Left lung (tissue), 14 donors: ENCODE results near the gene ATP6V1G3. TPM values are rescaled to one million over a fixed set of nuclear protein-coding genes. Genes with fewer than 3 reads are reported as not detected.
A peak's percentile ranks its signal among the peaks of the same experiment; 100 is the strongest.
"Not testable (repeated sequence)": the region's sequence is repeated elsewhere in the genome, so short reads cannot be mapped to it uniquely, and the experiment has no call there.

Experiments used
- ATAC-seq: fragments of 200-7000 bp; cut with Tn5 transposase; one replicate; pipeline ENCODE4 v1.9.1; 2020; ENCODE audit warnings: moderate library complexity
- DNase-seq, 4 donors: peaks; one replicate each; pipeline ENCODE4 v3.0.0-alpha.2; 2013 to 2020
- H3K27ac ChIP-seq, 2 donors: fragments of 200-600 bp; sonication (generic) in 1 of 2; one replicate each; pipeline versions ENCODE4 v1.5.0 to v1.8.0; 2020 to 2021
- H3K27me3 ChIP-seq, 2 donors: fragments of 200-600 bp; sonication (generic) in 1 of 2; one replicate each; pipeline versions ENCODE4 v1.5.0 to v1.8.0; 2020 to 2021
- H3K36me3 ChIP-seq, 2 donors: fragments of 200-600 bp; sonication (generic) in 1 of 2; one replicate each; pipeline versions ENCODE4 v1.5.0 to v1.8.0; 2020 to 2021
- H3K4me1 ChIP-seq, 2 donors: fragments of 200-600 bp; one replicate each; pipeline ENCODE4 v1.8.0; 2021
- H3K4me3 ChIP-seq, 2 donors: fragments of 200-600 bp; sonication (generic) in 1 of 2; one replicate each; pipeline versions ENCODE4 v1.5.0 to v1.8.0; 2020 to 2021; ENCODE audit warnings: mild to moderate bottlenecking in 1 of 2
- H3K9me3 ChIP-seq, 2 donors: fragments of 200-600 bp; sonication (generic) in 1 of 2; one replicate each; pipeline versions ENCODE4 v1.5.0 to v1.8.0; 2020 to 2021
- intact Hi-C, 2 donors: fragments of 100-400 bp; cut with DNase I; formaldehyde crosslinking; loops; one replicate each; pipeline versions ENCODE4 v1.11.2 to v1.14.2; 2022
- long read RNA-seq, 12 donors: library from polyadenylated mRNA in 2 of 12; unstranded in 2 of 12; transcript quantifications; one replicate each; pipeline ENCODE4 v2.0.0 and lab custom pipeline, GENCODE V29; 2019 to 2026
- polyA plus RNA-seq, 6 donors: library from polyadenylated mRNA; unstranded; fragments of 120-200 nt; gene quantifications; one replicate each; pipeline ENCODE4 v1.2.1, GENCODE V29; 2013; ENCODE audit not compliant: insufficient read length in 6 of 6
- total RNA-seq, 2 donors: library from RNA; stranded (reverse); fragmentation: NEBNext Ultra II Directional; extraction: Animal tissue kit (Norgen Biotek cat#: 25700); gene quantifications; one replicate each; pipeline ENCODE4 v1.2.1, GENCODE V29; 2021
- TF ChIP-seq, protein P1 (sequence below), 2 donors: fragments of 200-600 bp; sonication (generic) in 1 of 2; IDR thresholded peaks; one replicate each; pipeline versions ENCODE4 v1.5.0 to v1.8.0; 2021; ENCODE audit warnings: antibody characterized with exemption in 2 of 2
- donor health status: DM: no; HTN: yes; CAD: no.
- donor health status: DM: no; HTN: no; CAD: no.

ATP6V1G3 gene, protein sequence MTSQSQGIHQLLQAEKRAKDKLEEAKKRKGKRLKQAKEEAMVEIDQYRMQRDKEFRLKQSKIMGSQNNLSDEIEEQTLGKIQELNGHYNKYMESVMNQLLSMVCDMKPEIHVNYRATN
- total RNA-seq (not detected), polyA plus RNA-seq (not detected)
- long read RNA-seq, donor 1: 0 reads
- long read RNA-seq, donor 2: 0 reads
- long read RNA-seq, donor 3: 0 reads
- long read RNA-seq, donor 4: 0 reads
- long read RNA-seq, donor 5: 0 reads
- long read RNA-seq, donor 6: 0 reads
- long read RNA-seq, donor 7: 0 reads
- long read RNA-seq, donor 8: 0 reads
- long read RNA-seq, donor 9: 0 reads
- long read RNA-seq, donor 10: 0 reads
- long read RNA-seq, donor 11: 0 reads
- long read RNA-seq, donor 12: 0 reads

DNA sequence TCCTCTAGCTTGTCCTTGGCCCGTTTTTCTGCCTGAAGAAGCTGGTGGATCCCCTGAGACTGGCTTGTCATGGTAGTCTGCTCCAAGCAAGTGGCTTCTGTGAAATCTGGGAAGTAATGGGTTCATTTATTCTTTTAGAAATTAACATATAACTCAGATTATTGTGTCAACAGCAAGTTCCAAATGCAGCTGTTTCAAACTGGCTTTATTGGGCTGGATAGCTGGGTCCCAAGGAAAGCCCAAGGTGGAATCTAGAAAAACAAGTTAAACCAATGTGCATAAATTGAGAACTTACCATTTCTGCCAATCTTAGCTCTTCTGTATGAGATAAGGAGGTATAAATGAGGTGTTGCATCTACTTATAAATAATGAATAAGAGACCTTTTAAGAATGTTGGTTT, at the start of gene ATP6V1G3:
Gene ATP6V1G3 (minus strand): TSS at position 101 of the 400 bp plus-strand sequence. CDS start 30 bp downstream, at position 71.
- no peak for DNase-seq
- ATAC-seq: no peak
- Histone ChIP-seq H3K36me3 (no peaks in the 10 kb centered on the region), H3K27me3 (no peaks in the 10 kb centered on the region), H3K4me1 (no peaks in the 10 kb centered on the region), H3K4me3 (no peak within 1 kb of the TSS), H3K9me3 (no peaks in the 10 kb centered on the region), H3K27ac (no peak within 1 kb of the TSS)
- TF ChIP-seq, protein P1, sequence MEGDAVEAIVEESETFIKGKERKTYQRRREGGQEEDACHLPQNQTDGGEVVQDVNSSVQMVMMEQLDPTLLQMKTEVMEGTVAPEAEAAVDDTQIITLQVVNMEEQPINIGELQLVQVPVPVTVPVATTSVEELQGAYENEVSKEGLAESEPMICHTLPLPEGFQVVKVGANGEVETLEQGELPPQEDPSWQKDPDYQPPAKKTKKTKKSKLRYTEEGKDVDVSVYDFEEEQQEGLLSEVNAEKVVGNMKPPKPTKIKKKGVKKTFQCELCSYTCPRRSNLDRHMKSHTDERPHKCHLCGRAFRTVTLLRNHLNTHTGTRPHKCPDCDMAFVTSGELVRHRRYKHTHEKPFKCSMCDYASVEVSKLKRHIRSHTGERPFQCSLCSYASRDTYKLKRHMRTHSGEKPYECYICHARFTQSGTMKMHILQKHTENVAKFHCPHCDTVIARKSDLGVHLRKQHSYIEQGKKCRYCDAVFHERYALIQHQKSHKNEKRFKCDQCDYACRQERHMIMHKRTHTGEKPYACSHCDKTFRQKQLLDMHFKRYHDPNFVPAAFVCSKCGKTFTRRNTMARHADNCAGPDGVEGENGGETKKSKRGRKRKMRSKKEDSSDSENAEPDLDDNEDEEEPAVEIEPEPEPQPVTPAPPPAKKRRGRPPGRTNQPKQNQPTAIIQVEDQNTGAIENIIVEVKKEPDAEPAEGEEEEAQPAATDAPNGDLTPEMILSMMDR (IDR thresholded peaks at IDR 0.05): no peak
- intact Hi-C loops: no loop called here

DNA sequence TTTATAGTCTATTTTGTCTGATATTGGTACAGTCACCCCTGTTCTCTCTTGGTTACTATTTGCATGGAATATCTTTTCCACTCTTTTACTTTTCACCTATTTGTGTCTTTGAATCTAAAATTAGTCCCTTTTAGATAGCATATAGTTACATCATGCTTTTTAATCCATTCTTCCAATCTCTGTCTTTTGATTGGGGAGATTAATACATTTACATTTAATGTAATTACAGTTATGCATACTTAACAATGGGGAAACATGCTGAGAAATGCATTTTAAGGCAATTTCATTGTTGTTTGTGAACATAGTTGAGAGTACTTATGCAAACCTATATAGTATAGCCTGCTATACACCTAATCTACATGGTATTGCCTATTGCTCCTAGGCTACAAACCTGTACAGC, 48.4 kb upstream of the ATP6V1G3 start:
- intact Hi-C loops: no loop called here
- no peak overlapping the region for H3K27ac ChIP-seq
- TF ChIP-seq, protein P1 (IDR thresholded peaks at IDR 0.05): no peak
- no peak for ATAC-seq
- peaks cover 0 to 23% of the 10 kb centered on the region in 2 donors for H3K9me3 ChIP-seq
- no peaks in the 10 kb centered on the region for H3K36me3 ChIP-seq
- DNase-seq: no peak
- no peaks in the 10 kb centered on the region for H3K27me3 ChIP-seq
- no peak overlapping the region for H3K4me3 ChIP-seq
- no peaks in the 10 kb centered on the region for H3K4me1 ChIP-seq

DNA sequence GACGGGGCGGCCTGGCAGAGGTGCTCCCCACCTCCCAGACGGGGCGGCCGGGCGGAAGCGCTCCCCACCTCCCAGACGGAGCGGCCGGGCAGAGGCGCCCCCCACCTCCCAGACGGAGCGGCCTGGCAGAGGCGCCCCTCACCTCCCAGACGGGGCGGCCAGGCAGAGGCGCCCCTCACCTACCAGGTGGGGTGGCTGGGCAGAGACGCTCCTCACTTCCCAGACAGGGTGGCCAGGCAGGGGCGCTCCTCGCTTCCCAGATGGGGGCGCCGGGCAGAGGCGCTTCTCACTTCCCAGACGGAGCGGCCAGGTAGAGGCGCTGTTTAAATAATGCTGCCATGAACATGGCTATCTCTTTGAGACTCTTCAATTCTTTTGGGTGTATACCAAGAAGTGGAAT, 43.7 kb upstream of the ATP6V1G3 start:
- H3K27me3 ChIP-seq: no peaks in the 10 kb centered on the region
- H3K9me3 ChIP-seq: peaks cover 0 to 27% of the 10 kb centered on the region in 2 donors
- H3K4me3 ChIP-seq: no peak overlapping the region
- no peaks in the 10 kb centered on the region for H3K4me1 ChIP-seq
- TF ChIP-seq, protein P1 (IDR thresholded peaks at IDR 0.05): no peak
- DNase-seq (no peak), ATAC-seq (no peak)
- H3K27ac ChIP-seq: no peak overlapping the region
- no peaks in the 10 kb centered on the region for H3K36me3 ChIP-seq
- intact Hi-C loops: no loop called here

DNA sequence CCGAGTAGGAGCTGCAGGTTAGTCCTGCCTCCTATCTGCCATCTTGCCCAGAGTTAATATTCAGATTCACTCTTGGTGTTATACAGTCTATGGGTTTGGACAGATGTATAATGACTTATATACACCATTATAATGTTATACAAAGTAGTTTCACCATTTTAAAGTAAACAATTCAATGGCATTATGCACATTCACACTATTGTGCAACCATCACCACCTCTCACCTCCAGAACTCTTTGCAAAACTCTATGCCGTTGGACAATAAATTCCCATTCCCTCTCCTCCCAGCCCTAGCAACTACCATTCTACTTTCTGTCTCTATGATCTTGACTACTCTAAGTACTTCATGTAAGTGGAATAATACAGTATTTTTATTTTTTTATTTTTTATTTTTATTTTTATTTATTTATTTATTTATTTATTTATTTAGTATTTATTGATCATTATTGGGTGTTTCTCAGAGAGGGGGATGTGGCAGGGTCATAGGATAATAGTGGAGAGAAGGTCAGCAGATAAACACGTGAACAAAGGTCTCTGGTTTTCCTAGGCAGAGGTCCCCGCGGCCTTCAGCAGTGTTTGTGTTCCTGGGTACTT, 42.8 kb upstream of the ATP6V1G3 start:
- H3K36me3 ChIP-seq, H3K27ac ChIP-seq, H3K4me1 ChIP-seq, H3K27me3 ChIP-seq, DNase-seq, ATAC-seq, intact Hi-C loops, H3K4me3 ChIP-seq: not testable (repeated sequence)
- H3K9me3 ChIP-seq: peaks cover 0 to 18% of the 10 kb centered on the region in 2 donors

DNA sequence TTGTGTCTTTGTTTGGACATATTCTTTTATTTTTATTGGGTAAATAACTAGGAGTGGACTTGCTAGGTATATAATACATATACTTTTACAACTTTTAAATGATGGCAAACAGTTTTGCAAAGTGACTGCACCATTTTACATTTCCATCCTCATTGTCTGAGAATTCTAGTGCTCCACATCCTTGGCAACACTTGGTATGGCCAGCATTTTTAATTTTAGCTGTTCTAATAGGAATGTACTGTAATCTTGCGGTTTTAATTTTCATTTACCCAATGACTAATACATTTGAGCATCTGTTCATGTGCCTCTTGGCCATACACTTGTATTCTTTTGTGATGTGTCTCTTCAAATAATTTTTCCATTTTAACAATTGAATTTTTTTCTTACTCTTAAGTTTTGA, 37.0 kb upstream of the ATP6V1G3 start:
- Histone ChIP-seq H3K4me1 (no peaks in the 10 kb centered on the region), H3K4me3 (no peak overlapping the region), H3K36me3 (no peaks in the 10 kb centered on the region), H3K27ac (no peak overlapping the region), H3K27me3 (no peaks in the 10 kb centered on the region), H3K9me3 (peaks cover 0 to 16% of the 10 kb centered on the region in 2 donors)
- ATAC-seq (peak; percentile 34), DNase-seq (no peak)
- TF ChIP-seq, protein P1 (IDR thresholded peaks at IDR 0.05): no peak
- intact Hi-C loops: no loop called here
